Measurements from ENCODE around the gene OR52D1. TPM values are rescaled to one million over a fixed set of nuclear protein-coding genes. Genes with fewer than 3 reads are reported as not detected.

OR52D1 gene
- total and polyA plus RNA-seq, 2 of the 8 experiments (the other 6 are each of a cell fraction or from before 2014, with no cell fraction given) = not detected

DNA sequence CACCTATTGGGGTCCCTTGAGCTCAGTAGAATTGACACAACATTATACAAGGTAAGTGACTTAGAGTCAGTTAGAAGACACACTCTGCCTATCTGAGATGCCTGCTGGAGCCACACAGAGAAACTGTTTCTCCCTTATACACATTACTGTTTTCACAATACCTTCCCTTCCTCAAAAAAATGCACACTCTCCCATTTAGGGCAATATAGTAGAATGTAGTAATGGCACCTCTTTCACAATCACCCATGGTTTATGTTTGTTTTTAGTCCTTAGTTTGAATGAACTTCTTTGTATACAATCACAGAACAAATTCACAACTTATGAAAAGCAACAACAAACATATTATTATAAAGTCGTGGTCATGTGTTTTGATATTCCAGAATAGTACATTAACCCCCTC lies 45.6 kb downstream of the OR52D1 start (continued):
- TF ChIP-seq, protein P1, sequence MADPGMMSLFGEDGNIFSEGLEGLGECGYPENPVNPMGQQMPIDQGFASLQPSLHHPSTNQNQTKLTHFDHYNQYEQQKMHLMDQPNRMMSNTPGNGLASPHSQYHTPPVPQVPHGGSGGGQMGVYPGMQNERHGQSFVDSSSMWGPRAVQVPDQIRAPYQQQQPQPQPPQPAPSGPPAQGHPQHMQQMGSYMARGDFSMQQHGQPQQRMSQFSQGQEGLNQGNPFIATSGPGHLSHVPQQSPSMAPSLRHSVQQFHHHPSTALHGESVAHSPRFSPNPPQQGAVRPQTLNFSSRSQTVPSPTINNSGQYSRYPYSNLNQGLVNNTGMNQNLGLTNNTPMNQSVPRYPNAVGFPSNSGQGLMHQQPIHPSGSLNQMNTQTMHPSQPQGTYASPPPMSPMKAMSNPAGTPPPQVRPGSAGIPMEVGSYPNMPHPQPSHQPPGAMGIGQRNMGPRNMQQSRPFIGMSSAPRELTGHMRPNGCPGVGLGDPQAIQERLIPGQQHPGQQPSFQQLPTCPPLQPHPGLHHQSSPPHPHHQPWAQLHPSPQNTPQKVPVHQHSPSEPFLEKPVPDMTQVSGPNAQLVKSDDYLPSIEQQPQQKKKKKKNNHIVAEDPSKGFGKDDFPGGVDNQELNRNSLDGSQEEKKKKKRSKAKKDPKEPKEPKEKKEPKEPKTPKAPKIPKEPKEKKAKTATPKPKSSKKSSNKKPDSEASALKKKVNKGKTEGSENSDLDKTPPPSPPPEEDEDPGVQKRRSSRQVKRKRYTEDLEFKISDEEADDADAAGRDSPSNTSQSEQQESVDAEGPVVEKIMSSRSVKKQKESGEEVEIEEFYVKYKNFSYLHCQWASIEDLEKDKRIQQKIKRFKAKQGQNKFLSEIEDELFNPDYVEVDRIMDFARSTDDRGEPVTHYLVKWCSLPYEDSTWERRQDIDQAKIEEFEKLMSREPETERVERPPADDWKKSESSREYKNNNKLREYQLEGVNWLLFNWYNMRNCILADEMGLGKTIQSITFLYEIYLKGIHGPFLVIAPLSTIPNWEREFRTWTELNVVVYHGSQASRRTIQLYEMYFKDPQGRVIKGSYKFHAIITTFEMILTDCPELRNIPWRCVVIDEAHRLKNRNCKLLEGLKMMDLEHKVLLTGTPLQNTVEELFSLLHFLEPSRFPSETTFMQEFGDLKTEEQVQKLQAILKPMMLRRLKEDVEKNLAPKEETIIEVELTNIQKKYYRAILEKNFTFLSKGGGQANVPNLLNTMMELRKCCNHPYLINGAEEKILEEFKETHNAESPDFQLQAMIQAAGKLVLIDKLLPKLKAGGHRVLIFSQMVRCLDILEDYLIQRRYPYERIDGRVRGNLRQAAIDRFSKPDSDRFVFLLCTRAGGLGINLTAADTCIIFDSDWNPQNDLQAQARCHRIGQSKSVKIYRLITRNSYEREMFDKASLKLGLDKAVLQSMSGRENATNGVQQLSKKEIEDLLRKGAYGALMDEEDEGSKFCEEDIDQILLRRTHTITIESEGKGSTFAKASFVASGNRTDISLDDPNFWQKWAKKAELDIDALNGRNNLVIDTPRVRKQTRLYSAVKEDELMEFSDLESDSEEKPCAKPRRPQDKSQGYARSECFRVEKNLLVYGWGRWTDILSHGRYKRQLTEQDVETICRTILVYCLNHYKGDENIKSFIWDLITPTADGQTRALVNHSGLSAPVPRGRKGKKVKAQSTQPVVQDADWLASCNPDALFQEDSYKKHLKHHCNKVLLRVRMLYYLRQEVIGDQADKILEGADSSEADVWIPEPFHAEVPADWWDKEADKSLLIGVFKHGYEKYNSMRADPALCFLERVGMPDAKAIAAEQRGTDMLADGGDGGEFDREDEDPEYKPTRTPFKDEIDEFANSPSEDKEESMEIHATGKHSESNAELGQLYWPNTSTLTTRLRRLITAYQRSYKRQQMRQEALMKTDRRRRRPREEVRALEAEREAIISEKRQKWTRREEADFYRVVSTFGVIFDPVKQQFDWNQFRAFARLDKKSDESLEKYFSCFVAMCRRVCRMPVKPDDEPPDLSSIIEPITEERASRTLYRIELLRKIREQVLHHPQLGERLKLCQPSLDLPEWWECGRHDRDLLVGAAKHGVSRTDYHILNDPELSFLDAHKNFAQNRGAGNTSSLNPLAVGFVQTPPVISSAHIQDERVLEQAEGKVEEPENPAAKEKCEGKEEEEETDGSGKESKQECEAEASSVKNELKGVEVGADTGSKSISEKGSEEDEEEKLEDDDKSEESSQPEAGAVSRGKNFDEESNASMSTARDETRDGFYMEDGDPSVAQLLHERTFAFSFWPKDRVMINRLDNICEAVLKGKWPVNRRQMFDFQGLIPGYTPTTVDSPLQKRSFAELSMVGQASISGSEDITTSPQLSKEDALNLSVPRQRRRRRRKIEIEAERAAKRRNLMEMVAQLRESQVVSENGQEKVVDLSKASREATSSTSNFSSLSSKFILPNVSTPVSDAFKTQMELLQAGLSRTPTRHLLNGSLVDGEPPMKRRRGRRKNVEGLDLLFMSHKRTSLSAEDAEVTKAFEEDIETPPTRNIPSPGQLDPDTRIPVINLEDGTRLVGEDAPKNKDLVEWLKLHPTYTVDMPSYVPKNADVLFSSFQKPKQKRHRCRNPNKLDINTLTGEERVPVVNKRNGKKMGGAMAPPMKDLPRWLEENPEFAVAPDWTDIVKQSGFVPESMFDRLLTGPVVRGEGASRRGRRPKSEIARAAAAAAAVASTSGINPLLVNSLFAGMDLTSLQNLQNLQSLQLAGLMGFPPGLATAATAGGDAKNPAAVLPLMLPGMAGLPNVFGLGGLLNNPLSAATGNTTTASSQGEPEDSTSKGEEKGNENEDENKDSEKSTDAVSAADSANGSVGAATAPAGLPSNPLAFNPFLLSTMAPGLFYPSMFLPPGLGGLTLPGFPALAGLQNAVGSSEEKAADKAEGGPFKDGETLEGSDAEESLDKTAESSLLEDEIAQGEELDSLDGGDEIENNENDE (IDR thresholded peaks at IDR 0.05; ENCODE audit: insufficient replicate concordance, low read length) = no peak
- TF ChIP-seq ASH2L (IDR thresholded peaks at IDR 0.05; ENCODE audit: low read length) (no peak), CHD2 (IDR thresholded peaks at IDR 0.05; ENCODE audit: low read length) (no peak), POU5F1 (IDR thresholded peaks at IDR 0.05; ENCODE audit: low read depth, low read length) (no peak)
